IMR-90 (cell line): Measurements from ENCODE around the gene NCOA5.

Source experiments
- BHLHE40 ChIP-seq: fragments of 150-350 bp; IDR thresholded peaks from 2 replicates; pipeline ENCODE4 v1.6.1; 2016; ENCODE audit warnings: mild to moderate bottlenecking, low read depth, low read length
- CTCF ChIP-seq: conservative IDR thresholded peaks from 2 replicates; pipeline ENCODE4 v1.5.1; 2012; ENCODE audit warnings: mild to moderate bottlenecking, low read depth, low read length, improper control_type of control experiment
- MAZ ChIP-seq: IDR thresholded peaks from 2 replicates; pipeline ENCODE4 v1.6.1; 2012; ENCODE audit warnings: low read depth, mild to moderate bottlenecking, low read length, improper control_type of control experiment, moderate library complexity, borderline replicate concordance
- MXI1 ChIP-seq: IDR thresholded peaks from 2 replicates; pipeline ENCODE4 v1.6.1; 2012; ENCODE audit warnings: low read depth, mild to moderate bottlenecking, low read length, moderate library complexity, borderline replicate concordance
- NFE2L2 ChIP-seq: fragments of 150-350 bp; IDR thresholded peaks from 2 replicates; pipeline ENCODE4 v1.6.1; 2016; ENCODE audit warnings: low read depth, mild to moderate bottlenecking, low read length
- POLR2A ChIP-seq: IDR thresholded peaks from 2 replicates; pipeline ENCODE4 v1.6.1; 2012; ENCODE audit warnings: mild to moderate bottlenecking, low read depth, low read length
- RAD21 ChIP-seq: IDR thresholded peaks from 2 replicates; pipeline ENCODE4 v1.6.1; 2012; ENCODE audit warnings: low read length, improper control_type of control experiment
- RFX5 ChIP-seq: IDR thresholded peaks from 2 replicates; pipeline ENCODE4 v1.8.0; 2012; ENCODE audit warnings: low read depth, mild to moderate bottlenecking, low read length, moderate library complexity
- SMC3 ChIP-seq: fragments of 150-350 bp; IDR thresholded peaks from 2 replicates; pipeline ENCODE4 v1.6.1; 2016; ENCODE audit warnings: low read depth, mild to moderate bottlenecking, antibody characterized with exemption, low read length, moderate library complexity

- TF ChIP-seq CTCF (no peak), RAD21 (no peak), RFX5 (no peak), SMC3 (no peak), POLR2A (no peak), MAZ (no peak), BHLHE40 (no peak), NFE2L2 (no peak), MXI1 (no peak)
Measured at GRCh38 chr20:46139266-46139889, 49.6 kb upstream of the NCOA5 start.
